HL-60 (cell line): ENCODE measurements around the gene ULBP1.

Experiments
- DNase-seq, 2 experiments: peaks; one replicate each; pipeline ENCODE4 v3.0.0-alpha.2; 2010 to 2020; ENCODE audit warnings: low read depth in 1 of 2, low spot score in 1 of 2
- H3K27ac ChIP-seq: fragments of 250-450 bp; sonication (Bioruptor Pico); replicated peaks from 2 replicates; pipeline ENCODE4 v1.5.1; 2020; ENCODE audit warnings: mild to moderate bottlenecking, moderate library complexity
- H3K27me3 ChIP-seq: fragments of 250-450 bp; sonication (Bioruptor Pico); 2 replicates; pipeline ENCODE4 v1.5.1; 2021; ENCODE audit warnings: mild to moderate bottlenecking, moderate library complexity; ENCODE audit not compliant: insufficient read depth, poor library complexity, severe bottlenecking
- H3K4me3 ChIP-seq: replicated peaks from 2 replicates; pipeline ENCODE4 v1.5.1; 2011; ENCODE audit warnings: mild to moderate bottlenecking, control low read depth, low read length; ENCODE audit not compliant: insufficient read depth
- CTCF ChIP-seq: IDR thresholded peaks from one replicate; pipeline ENCODE4 v1.5.1; 2011; ENCODE audit warnings: low read length, control low read depth, inconsistent platforms; ENCODE audit not compliant: insufficient read depth
- GABPA ChIP-seq: IDR thresholded peaks from 2 replicates; pipeline ENCODE4 v1.6.1; 2012; ENCODE audit warnings: low read depth
- POLR2AphosphoS5 ChIP-seq: IDR thresholded peaks from 2 replicates; pipeline ENCODE4 v1.6.1; 2012; ENCODE audit warnings: low read depth
- REST ChIP-seq: IDR thresholded peaks from 2 replicates; pipeline ENCODE4 v1.6.1; 2012; ENCODE audit warnings: low read depth; ENCODE audit not compliant: insufficient replicate concordance
- SPI1 ChIP-seq: IDR thresholded peaks from 2 replicates; pipeline ENCODE4 v1.6.1; 2012; ENCODE audit warnings: low read depth, mild to moderate bottlenecking, borderline replicate concordance
- long read RNA-seq: library from polyadenylated mRNA; unstranded; transcript quantifications from one replicate; pipeline ENCODE4 v2.0.0, GENCODE V29; 2020

The ULBP1 gene
- long read RNA-seq, transcript ULBP1-201 (5 exons, 3,142 nt), result major isoform, 5 of 9 reads
- long read RNA-seq, partial matches to known transcripts, result 0 of 9 reads
- long read RNA-seq, other reads (novel, unspliced or antisense), result 4 of 9 reads

- Histone ChIP-seq H3K27me3 (peaks cover 22% of the 10 kb centered on the region), H3K4me3 (peak within 1 kb of the TSS; percentile 49), H3K27ac (no peak within 1 kb of the TSS)
- TF ChIP-seq GABPA (no peak), CTCF (no peak), SPI1 (peak; percentile 74; the same call in 1 of the 2 replicates), POLR2AphosphoS5 (no peak), REST (no peak)
- peak; percentile 65 to 76 for DNase-seq
Measured at GRCh38 chr6:149963462-149964307, at the start of gene ULBP1. Gene ULBP1 (plus strand): TSS chr6:149963943. CDS start chr6:149964050, 107 bp downstream.

GRCh38 chr6:149915970-149916865 lies 47.5 kb upstream of the ULBP1 start:
- H3K4me3 ChIP-seq, result no peak overlapping the region
- no peak for DNase-seq
- TF ChIP-seq GABPA, result no peak
- TF ChIP-seq POLR2AphosphoS5, result no peak
- TF ChIP-seq REST, result no peak
- TF ChIP-seq SPI1, result no peak
- no peak for TF ChIP-seq CTCF
- peaks cover 2% of the 10 kb centered on the region for H3K27me3 ChIP-seq
- no peak overlapping the region for H3K27ac ChIP-seq

- no peak overlapping the region for H3K27ac ChIP-seq
- peaks cover 3% of the 10 kb centered on the region for H3K27me3 ChIP-seq
- H3K4me3 ChIP-seq, result no peak overlapping the region
- no peak for DNase-seq
- TF ChIP-seq CTCF (no peak), REST (no peak)
Measured at GRCh38 chr6:149917679-149918078, 46.1 kb upstream of the ULBP1 start.
